Ramos (cell line): ENCODE measurements around the gene VPS33B.

Experiments used
- in situ Hi-C: fragments of 300-500 bp; cut with MboI; formaldehyde crosslinking; loops from one replicate; pipeline ENCODE4 v1.14.3; 2022; ENCODE audit warnings: low sequenced_read_pairs; ENCODE audit not compliant: unreplicated experiment

VPS33B gene

DNA sequence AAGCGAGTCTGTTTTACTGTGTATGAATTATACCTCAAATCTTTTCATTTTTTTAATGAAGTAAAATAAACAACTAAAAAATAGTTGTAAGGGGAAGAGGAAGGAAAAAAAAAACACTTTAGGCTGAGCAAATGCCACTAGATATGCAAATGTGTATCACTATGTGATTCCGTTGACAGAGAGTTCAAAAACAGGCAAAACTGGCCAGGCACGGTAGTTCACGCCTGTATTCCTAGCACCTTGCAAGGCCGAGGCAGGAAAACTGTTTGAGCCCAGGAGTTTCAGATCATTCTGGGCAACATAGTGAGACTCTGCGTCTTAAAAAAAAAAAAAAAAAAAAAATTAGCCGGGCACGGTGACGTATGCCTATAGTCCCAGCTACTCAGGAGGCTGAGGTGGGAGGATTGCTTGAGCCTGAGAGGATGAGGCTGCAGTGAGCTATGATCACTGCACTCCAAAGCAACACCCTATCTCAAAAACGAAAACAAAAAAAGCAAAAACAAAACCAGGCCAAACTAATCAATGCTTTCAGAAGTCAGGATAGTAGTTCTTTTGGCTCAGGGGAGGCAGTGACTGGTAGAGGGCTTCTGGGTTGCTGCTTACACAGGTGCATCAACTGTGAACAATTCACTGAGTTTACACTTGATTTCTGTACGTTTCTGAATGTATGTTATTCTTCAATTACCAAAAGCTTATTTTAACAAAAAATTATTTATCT is 35.4 kb downstream of the VPS33B start:
- in situ Hi-C loops: no loop called here

- in situ Hi-C loops: no loop called here
Observed at GRCh38 chr15:90982135-90982534, 40.3 kb downstream of the VPS33B start.

DNA sequence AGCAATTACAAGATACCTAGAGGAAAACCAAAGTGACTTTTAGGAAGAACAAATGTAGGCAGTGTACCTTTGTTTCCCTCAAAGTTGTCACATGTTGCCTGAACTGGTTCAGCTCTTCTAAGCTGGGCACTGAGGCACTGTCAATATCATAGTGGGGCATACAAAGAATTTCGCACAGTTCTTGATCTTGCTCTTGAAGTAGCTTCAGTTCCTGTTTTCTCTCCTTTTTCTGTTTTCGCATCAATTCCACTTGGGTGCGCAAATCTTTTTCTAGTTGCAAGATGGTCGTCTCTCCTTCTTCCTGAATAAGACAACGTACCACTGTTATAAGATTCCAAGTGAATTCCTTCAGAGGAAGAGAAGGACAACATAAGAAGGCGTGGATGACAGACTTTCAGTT is 40.7 kb downstream of the VPS33B start:
- in situ Hi-C loops: no loop called here

GRCh38 chr15:90979582-90979981 is 42.8 kb downstream of the VPS33B start:
- in situ Hi-C loops: no loop called here

- in situ Hi-C loops: no loop called here
Observed at GRCh38 chr15:90974216-90974615, 48.2 kb downstream of the VPS33B start.

DNA sequence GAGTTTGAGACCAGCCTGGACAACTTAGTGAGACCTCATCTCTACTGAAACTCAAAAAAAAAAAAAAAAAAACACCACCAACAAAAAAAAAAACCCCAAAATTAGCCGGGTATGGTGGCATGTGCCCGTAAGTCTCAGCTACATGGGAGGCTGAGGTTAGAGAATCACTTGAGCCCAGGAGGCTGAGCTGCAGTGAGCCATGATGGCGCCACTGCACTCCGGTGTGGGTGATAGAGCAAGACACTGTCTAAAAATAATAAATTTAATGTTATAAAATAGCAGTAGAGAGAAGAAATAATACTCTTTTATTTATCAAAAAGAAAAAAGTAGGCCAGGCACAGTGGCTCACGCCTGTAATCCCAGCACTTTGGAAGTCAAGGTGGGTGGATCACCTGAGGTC is 50.3 kb downstream of the VPS33B start:
- in situ Hi-C loops: no loop called here

DNA sequence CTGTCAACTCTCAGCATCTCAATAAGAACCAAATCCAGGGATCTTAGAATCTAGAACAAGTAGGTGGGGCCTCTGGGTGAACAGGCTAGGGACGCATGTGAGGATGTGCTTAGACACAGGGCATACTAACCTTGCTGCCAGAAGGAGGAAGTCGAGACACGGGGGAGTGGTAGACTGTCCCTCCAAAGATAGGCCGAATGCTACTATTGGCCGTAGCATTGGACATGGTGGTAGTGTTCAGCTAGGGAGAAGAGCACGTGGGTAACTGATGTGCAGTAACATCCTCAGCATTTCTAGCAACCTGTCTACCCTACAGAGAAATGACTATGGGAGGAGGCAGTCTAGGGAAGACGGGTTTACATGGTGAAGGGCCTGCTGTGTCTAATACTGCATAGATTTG is 52.1 kb downstream of the VPS33B start:
- in situ Hi-C loops: no loop called here

- in situ Hi-C loops: no loop called here
Observed at GRCh38 chr15:90968434-90968833, 54.0 kb downstream of the VPS33B start.

GRCh38 chr15:90967206-90967605 is 55.2 kb downstream of the VPS33B start:
- in situ Hi-C loops: no loop called here

- in situ Hi-C loops: no loop called here
Observed at GRCh38 chr15:90966262-90966661, 56.1 kb downstream of the VPS33B start.

DNA sequence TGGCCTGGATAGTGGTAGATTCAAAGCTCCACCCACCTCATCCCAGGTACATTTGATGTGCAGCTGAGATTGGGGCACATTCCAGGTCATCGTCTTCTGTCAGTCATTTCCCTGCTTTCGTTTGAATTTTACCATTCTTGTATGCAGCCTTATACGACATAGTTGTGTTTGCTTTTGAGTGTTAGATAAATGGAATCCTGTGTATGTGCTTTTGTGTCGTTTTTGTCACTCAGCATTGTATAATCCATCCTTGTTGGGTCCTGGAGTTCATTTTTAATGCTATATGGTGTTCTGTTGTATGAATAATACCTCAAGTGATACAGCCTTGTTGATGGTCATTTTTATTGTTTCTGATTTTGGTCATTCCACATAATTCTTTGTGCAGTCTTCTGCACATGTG is 60.4 kb downstream of the VPS33B start:
- in situ Hi-C loops: no loop called here

- in situ Hi-C loops: no loop called here
Observed at GRCh38 chr15:90960298-90961091, 61.9 kb downstream of the VPS33B start.

DNA sequence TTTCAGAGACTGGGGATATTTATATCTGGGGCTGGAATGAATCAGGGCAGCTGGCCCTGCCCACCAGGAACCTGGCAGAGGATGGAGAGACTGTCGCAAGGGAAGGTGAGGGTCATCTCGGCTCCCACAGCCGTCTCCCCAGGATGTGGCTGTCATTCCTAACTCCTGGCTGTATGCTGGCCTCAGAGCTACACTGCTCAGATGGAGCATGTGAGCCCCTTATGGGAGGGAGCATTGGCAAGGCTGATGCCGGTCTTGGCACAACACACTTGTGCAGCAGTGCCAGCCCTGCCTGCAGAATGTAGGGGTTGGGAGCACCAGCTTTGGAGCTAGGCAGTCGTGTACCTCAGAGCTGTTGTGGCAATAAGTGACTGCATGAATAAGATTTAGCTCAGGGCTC is 62.5 kb downstream of the VPS33B start:
- in situ Hi-C loops: no loop called here

- in situ Hi-C loops: no loop called here
Observed at GRCh38 chr15:90959028-90959595, 63.3 kb downstream of the VPS33B start.

DNA sequence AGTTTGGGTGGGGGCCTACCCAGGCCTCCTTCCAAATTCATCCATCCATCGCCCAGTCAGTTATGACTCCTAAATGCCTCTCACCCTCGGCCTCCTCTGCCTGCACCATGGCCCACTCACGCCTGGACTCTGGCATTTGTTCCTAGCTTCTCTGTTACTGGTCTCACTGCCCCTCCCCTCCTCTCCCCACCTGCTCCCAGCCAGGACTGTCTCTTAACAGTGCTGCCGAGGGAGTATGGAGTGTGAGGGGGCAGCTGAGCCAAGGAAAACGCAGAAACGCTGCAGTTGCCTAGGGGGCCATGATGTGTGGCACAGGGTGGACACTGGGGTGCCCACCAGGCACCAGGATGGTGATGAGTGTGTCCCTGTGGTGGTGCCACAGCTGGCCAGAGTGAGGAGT is 64.6 kb downstream of the VPS33B start:
- in situ Hi-C loops: no loop called here

GRCh38 chr15:90957031-90957790 is 65.2 kb downstream of the VPS33B start:
- in situ Hi-C loops: no loop called here

GRCh38 chr15:90956274-90957030 is 65.9 kb downstream of the VPS33B start:
- in situ Hi-C loops: no loop called here

DNA sequence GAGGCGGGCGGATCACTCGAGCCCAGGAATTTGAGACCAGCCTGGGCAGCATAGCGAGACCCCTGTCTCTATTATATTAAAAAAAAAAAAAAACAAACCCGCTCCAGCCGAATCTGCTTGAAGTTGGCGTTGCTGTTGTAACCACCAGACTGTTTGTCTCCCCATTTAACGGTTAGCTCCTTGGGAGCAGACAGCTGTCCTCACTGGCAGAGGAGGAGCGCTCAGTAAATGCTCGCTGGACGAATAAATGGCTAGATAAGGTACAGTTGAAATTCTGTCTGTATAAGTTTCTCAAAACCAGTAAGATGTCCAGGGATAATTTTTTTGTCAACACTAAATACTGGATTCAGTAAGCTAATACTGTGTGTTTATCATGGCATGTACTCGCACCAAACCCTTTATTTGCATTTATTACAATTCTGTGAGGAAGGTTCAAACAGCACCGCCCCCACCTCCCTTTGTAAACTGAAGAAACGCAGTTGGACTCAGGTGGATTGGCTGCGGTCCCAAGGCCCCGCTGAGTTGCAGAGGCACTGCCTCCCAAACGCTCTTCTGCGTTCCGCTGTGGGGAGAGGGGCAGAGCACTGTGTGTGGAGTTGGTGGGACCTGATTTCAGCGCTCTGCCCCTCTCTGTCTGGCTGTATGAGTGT is 66.6 kb downstream of the VPS33B start:
- in situ Hi-C loops: no loop called here
